Hepatocyte (in vitro differentiated cells): ENCODE measurements around the gene AKAP13. TPM values are rescaled to one million over a fixed set of nuclear protein-coding genes. Genes with fewer than 3 reads are reported as not detected.

ENCODE experiments used
- DNase-seq: peaks from one replicate; pipeline ENCODE4 v3.0.0-alpha.2; 2016; ENCODE audit warnings: low spot score
- H2AFZ ChIP-seq: fragments of 200-600 bp; sonication (generic); 2 replicates; pipeline ENCODE4 v1.6.0; 2016; ENCODE audit warnings: antibody characterized with exemption, mild to moderate bottlenecking
- H3K27ac ChIP-seq: fragments of 200-600 bp; sonication (generic); 2 replicates; pipeline ENCODE4 v1.5.1; 2016; ENCODE audit warnings: mild to moderate bottlenecking
- H3K27me3 ChIP-seq: fragments of 200-600 bp; sonication (generic); 2 replicates; pipeline ENCODE4 v1.6.1; 2016
- H3K36me3 ChIP-seq: fragments of 200-600 bp; sonication (generic); replicated peaks from 2 replicates; pipeline ENCODE4 v1.5.1; 2016; ENCODE audit warnings: low read depth; ENCODE audit not compliant: insufficient read depth
- H3K4me1 ChIP-seq: fragments of 200-600 bp; sonication (generic); 2 replicates; pipeline ENCODE4 v1.5.1; 2016; ENCODE audit warnings: mild to moderate bottlenecking, moderate library complexity; ENCODE audit not compliant: insufficient read depth
- H3K4me2 ChIP-seq: fragments of 200-600 bp; sonication (generic); 2 replicates; pipeline ENCODE4 v1.6.0; 2016
- H3K4me3 ChIP-seq: fragments of 200-600 bp; sonication (generic); 2 replicates; pipeline ENCODE4 v1.5.1; 2016; ENCODE audit warnings: mild to moderate bottlenecking
- H3K79me2 ChIP-seq: fragments of 200-600 bp; sonication (generic); 2 replicates; pipeline ENCODE4 v1.6.0; 2017; ENCODE audit warnings: mild to moderate bottlenecking
- H3K9me2 ChIP-seq: fragments of 200-600 bp; sonication (generic); replicated peaks from 2 replicates; pipeline ENCODE4 v1.6.0; 2017; ENCODE audit warnings: mild to moderate bottlenecking; ENCODE audit not compliant: insufficient read depth
- H3K9me3 ChIP-seq: fragments of 200-600 bp; sonication (generic); 2 replicates; pipeline ENCODE4 v1.5.1; 2016; ENCODE audit warnings: low read depth, mild to moderate bottlenecking
- H4K20me1 ChIP-seq: fragments of 200-600 bp; sonication (generic); 2 replicates; pipeline ENCODE4 v1.6.0; 2016; ENCODE audit warnings: mild to moderate bottlenecking; ENCODE audit not compliant: insufficient read depth, poor library complexity, severe bottlenecking
- CTCF ChIP-seq: fragments of 200-600 bp; sonication (generic); IDR thresholded peaks from 2 replicates; pipeline ENCODE4 v1.5.1; 2016; ENCODE audit warnings: antibody characterized with exemption, mild to moderate bottlenecking; ENCODE audit not compliant: poor library complexity
- EZH2 ChIP-seq: fragments of 200-600 bp; sonication (generic); IDR thresholded peaks from 2 replicates; pipeline ENCODE4 v1.6.1; 2016; ENCODE audit warnings: antibody characterized with exemption, mild to moderate bottlenecking, borderline replicate concordance
- EZH2phosphoT487 ChIP-seq: fragments of 200-600 bp; sonication (generic); IDR thresholded peaks from one replicate; pipeline ENCODE4 v1.6.1; 2018; ENCODE audit warnings: antibody characterized with exemption, mild to moderate bottlenecking, low read depth, moderate library complexity; ENCODE audit not compliant: unreplicated experiment, severe bottlenecking
- WGBS: methylation state at CpG from one replicate; pipeline ENCODE4 v1.1.6; 2016; ENCODE audit warnings: low lambda C conversion rate; ENCODE audit errors: missing lambda C conversion rate; 5-methylcytosine and 5-hydroxymethylcytosine counted together
- polyA plus RNA-seq: library from polyadenylated mRNA; unstranded; fragments of >200 nt; fragmentation: Nextera tagmentation; extraction: Ambion mirVana; gene quantifications from 2 replicates; pipeline ENCODE4 v1.2.1, GENCODE V29; 2016
- total RNA-seq: library from RNA; depleted of rRNA; stranded (reverse); fragments of >200 nt; gene quantifications from 2 replicates; pipeline ENCODE4 v1.2.3, GENCODE V29; 2014

AKAP13 gene
- 80.9 and 82.8 TPM in 2 replicates for total RNA-seq
- polyA plus RNA-seq = 55.6 and 61.0 TPM in 2 replicates

- 2% methylated on average over 41 of the region's 54 CpGs for WGBS
- TF ChIP-seq CTCF (no peak), EZH2phosphoT487 (no peak), EZH2 (no peak)
These were observed at the start of gene AKAP13 for GRCh38 chr15:85380217-85380811. Gene AKAP13 (plus strand): TSS chr15:85380603. CDS start chr15:85485721, 105,118 bp downstream.

GRCh38 chr15:85330901-85331588, 49.4 kb upstream of the AKAP13 start:
- Histone ChIP-seq H3K4me2 (peak overlapping the region; percentile 68), H3K27me3 (no peaks in the 10 kb centered on the region), H3K4me3 (no peak overlapping the region), H3K79me2 (no peaks in the 10 kb centered on the region), H3K36me3 (no peaks in the 10 kb centered on the region), H4K20me1 (no peaks in the 10 kb centered on the region), H3K9me3 (no peaks in the 10 kb centered on the region), H3K4me1 (peaks cover 28% of the 10 kb centered on the region), H2AFZ (peak overlapping the region; percentile 16), H3K9me2 (no peaks in the 10 kb centered on the region), H3K27ac (peak overlapping the region; percentile 95)
- WGBS = 18% methylated on average over 14 of the region's 14 CpGs
- peak; percentile 93 for DNase-seq
- no peak for TF ChIP-seq EZH2
- no peak for TF ChIP-seq EZH2phosphoT487
- TF ChIP-seq CTCF = peak; percentile 83

More at GRCh38 chr15:85380217-85380811, at the start of gene AKAP13:
- H4K20me1 ChIP-seq = peaks cover 32% of the 10 kb centered on the region
- H3K4me2 ChIP-seq = peak within 1 kb of the TSS; percentile 81
- H3K9me2 ChIP-seq = no peaks in the 10 kb centered on the region
- peaks cover 19% of the 10 kb centered on the region for H3K4me1 ChIP-seq
- DNase-seq = peak; percentile 98
- peaks cover 45% of the 10 kb centered on the region for H3K79me2 ChIP-seq
- H3K9me3 ChIP-seq = no peaks in the 10 kb centered on the region
- no peaks in the 10 kb centered on the region for H3K27me3 ChIP-seq
- peak within 1 kb of the TSS; percentile 98 for H3K27ac ChIP-seq
- H3K36me3 ChIP-seq = no peaks in the 10 kb centered on the region
- H3K4me3 ChIP-seq = peak within 1 kb of the TSS; percentile 65
- H2AFZ ChIP-seq = peak within 1 kb of the TSS; percentile 57

- H3K27me3 ChIP-seq = no peaks in the 10 kb centered on the region
- H3K9me2 ChIP-seq = no peaks in the 10 kb centered on the region
- H3K4me1 ChIP-seq = peaks cover 32% of the 10 kb centered on the region
- H3K36me3 ChIP-seq = no peaks in the 10 kb centered on the region
- WGBS = 81% methylated on average over 8 of the region's 8 CpGs
- H3K79me2 ChIP-seq = no peaks in the 10 kb centered on the region
- peak overlapping the region; percentile 44 for H3K4me2 ChIP-seq
- H2AFZ ChIP-seq = peak overlapping the region; percentile 16
- peak overlapping the region; percentile 95 for H3K27ac ChIP-seq
- DNase-seq = no peak
- H3K9me3 ChIP-seq = no peaks in the 10 kb centered on the region
- TF ChIP-seq CTCF (no peak), EZH2phosphoT487 (no peak), EZH2 (no peak)
- no peaks in the 10 kb centered on the region for H4K20me1 ChIP-seq
- no peak overlapping the region for H3K4me3 ChIP-seq
These were observed 48.6 kb upstream of the AKAP13 start for GRCh38 chr15:85331655-85332285.
